ENCODE results near the gene MBNL2. TPM values are rescaled to one million over a fixed set of nuclear protein-coding genes. Genes with fewer than 3 reads are reported as not detected.

Gene MBNL2
- total and polyA plus RNA-seq, 4 donors, result 13.3 to 108 (median 39.3) TPM

DNA sequence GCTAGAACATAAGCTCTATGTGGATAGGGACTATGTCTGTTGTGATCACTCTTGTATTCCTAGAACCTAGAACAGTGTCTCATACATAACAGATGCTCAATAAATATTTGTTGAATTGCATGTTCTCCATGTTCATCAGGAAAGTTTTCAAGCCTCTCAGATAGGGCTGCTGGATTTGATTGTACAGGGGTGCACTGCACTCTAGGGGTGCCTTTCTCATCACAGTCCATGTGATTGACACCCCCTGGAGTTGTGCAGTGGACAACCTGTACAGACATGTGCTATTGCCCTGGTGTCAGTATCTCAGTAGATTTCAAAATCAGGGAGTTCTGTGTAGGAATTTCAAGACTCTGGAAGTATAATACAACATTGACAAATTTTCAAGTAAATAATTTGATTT is 58.9 kb downstream of the MBNL2 start:
- DNase-seq (no peak), ATAC-seq (ENCODE audit: insufficient read depth, low FRiP score) (no peak)
- H3K36me3 ChIP-seq (ENCODE audit: control insufficient read depth in 4 of 4, insufficient read depth in 4 of 4, low read length in 4 of 4), result peaks cover 2 to 21% (median 13%) of the 10 kb centered on the region in 4 donors
- peaks cover 9 to 60% (median 43%) of the 10 kb centered on the region in 5 donors for H3K4me1 ChIP-seq (ENCODE audit: control insufficient read depth in 5 of 5, insufficient read depth in 5 of 5, low read length in 5 of 5)
- no peak overlapping the region for H3K9ac ChIP-seq (ENCODE audit: insufficient read depth in 1 of 2, low read length in 2 of 2)
- no peak overlapping the region for H3K27ac ChIP-seq (ENCODE audit: low read depth in 1 of 2, low read length in 1 of 2)
- TF ChIP-seq, protein P1, sequence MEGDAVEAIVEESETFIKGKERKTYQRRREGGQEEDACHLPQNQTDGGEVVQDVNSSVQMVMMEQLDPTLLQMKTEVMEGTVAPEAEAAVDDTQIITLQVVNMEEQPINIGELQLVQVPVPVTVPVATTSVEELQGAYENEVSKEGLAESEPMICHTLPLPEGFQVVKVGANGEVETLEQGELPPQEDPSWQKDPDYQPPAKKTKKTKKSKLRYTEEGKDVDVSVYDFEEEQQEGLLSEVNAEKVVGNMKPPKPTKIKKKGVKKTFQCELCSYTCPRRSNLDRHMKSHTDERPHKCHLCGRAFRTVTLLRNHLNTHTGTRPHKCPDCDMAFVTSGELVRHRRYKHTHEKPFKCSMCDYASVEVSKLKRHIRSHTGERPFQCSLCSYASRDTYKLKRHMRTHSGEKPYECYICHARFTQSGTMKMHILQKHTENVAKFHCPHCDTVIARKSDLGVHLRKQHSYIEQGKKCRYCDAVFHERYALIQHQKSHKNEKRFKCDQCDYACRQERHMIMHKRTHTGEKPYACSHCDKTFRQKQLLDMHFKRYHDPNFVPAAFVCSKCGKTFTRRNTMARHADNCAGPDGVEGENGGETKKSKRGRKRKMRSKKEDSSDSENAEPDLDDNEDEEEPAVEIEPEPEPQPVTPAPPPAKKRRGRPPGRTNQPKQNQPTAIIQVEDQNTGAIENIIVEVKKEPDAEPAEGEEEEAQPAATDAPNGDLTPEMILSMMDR (IDR thresholded peaks at IDR 0.05; ENCODE audit: control extremely low read depth, extremely low read depth), result no peak
- H3K4me3 ChIP-seq, result no peak overlapping the region
- no peaks in the 10 kb centered on the region for H3K9me3 ChIP-seq (ENCODE audit: control insufficient read depth in 4 of 4, insufficient read depth in 3 of 4, low read length in 3 of 4)
- H3K27me3 ChIP-seq (ENCODE audit: control insufficient read depth in 3 of 3, insufficient read depth in 3 of 3, low read length in 2 of 3), result no peaks in the 10 kb centered on the region

DNA sequence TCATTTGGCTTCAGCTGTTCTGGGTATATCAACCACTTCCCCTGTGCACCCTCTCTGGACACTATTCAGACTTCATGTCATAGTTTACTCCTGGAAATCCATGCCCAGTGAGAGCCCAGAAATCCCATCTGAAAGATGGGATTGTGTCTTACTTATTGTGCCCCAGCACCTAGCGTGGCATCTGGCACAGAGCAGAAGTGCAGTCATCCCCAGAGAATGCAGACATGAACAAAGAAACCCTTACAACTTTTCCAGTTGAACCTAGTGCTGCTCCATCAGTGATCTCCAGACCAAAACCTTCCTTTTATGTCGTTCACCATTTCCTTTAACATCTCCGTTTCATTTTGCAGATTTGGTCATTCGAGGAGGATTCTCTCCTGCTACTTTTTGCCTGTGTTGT is 60.6 kb downstream of the MBNL2 start:
- TF ChIP-seq, protein P1 (IDR thresholded peaks at IDR 0.05; ENCODE audit: control extremely low read depth, extremely low read depth), result no peak
- H3K4me3 ChIP-seq, result no peak overlapping the region
- H3K9me3 ChIP-seq (ENCODE audit: control insufficient read depth in 4 of 4, insufficient read depth in 3 of 4, low read length in 3 of 4), result no peaks in the 10 kb centered on the region
- peaks cover 0 to 11% (median 3%) of the 10 kb centered on the region in 4 donors for H3K36me3 ChIP-seq (ENCODE audit: control insufficient read depth in 4 of 4, insufficient read depth in 4 of 4, low read length in 4 of 4)
- ATAC-seq (ENCODE audit: insufficient read depth, low FRiP score), result no peak
- WGBS, 2 donors, result 85 to 92% methylated on average over 4 of the region's 4 CpGs
- no peak overlapping the region for H3K9ac ChIP-seq (ENCODE audit: insufficient read depth in 1 of 2, low read length in 2 of 2)
- H3K27ac ChIP-seq (ENCODE audit: low read depth in 1 of 2, low read length in 1 of 2), result no peak overlapping the region
- H3K4me1 ChIP-seq (ENCODE audit: control insufficient read depth in 5 of 5, insufficient read depth in 5 of 5, low read length in 5 of 5), result peaks cover 6 to 49% (median 30%) of the 10 kb centered on the region in 5 donors
- no peaks in the 10 kb centered on the region for H3K27me3 ChIP-seq (ENCODE audit: control insufficient read depth in 3 of 3, insufficient read depth in 3 of 3, low read length in 2 of 3)
- no peak for DNase-seq

GRCh38 chr13:97283888-97284287 is 61.8 kb downstream of the MBNL2 start:
- no peak overlapping the region for H3K4me3 ChIP-seq
- H3K27me3 ChIP-seq (ENCODE audit: control insufficient read depth in 3 of 3, insufficient read depth in 3 of 3, low read length in 2 of 3), result no peaks in the 10 kb centered on the region
- ATAC-seq (ENCODE audit: insufficient read depth, low FRiP score) (no peak), DNase-seq (no peak)
- 89 to 92% methylated on average over 2 of the region's 2 CpGs for WGBS, 2 donors
- TF ChIP-seq, protein P1 (IDR thresholded peaks at IDR 0.05; ENCODE audit: control extremely low read depth, extremely low read depth), result no peak
- H3K4me1 ChIP-seq (ENCODE audit: control insufficient read depth in 5 of 5, insufficient read depth in 5 of 5, low read length in 5 of 5), result peaks cover under 1 to 51% (median 24%) of the 10 kb centered on the region in 5 donors
- no peak overlapping the region for H3K9ac ChIP-seq (ENCODE audit: insufficient read depth in 1 of 2, low read length in 2 of 2)
- peak overlapping the region in 1 of 2 donors; percentile 32 for H3K27ac ChIP-seq (ENCODE audit: low read depth in 1 of 2, low read length in 1 of 2)
- H3K9me3 ChIP-seq (ENCODE audit: control insufficient read depth in 4 of 4, insufficient read depth in 3 of 4, low read length in 3 of 4), result no peaks in the 10 kb centered on the region
- peaks cover 0 to 18% (median 3%) of the 10 kb centered on the region in 4 donors for H3K36me3 ChIP-seq (ENCODE audit: control insufficient read depth in 4 of 4, insufficient read depth in 4 of 4, low read length in 4 of 4)

- no peak overlapping the region for H3K4me3 ChIP-seq
- DNase-seq (no peak), ATAC-seq (ENCODE audit: insufficient read depth, low FRiP score) (no peak)
- no peak overlapping the region for H3K27ac ChIP-seq (ENCODE audit: low read depth in 1 of 2, low read length in 1 of 2)
- peaks cover 0 to 18% (median 3%) of the 10 kb centered on the region in 4 donors for H3K36me3 ChIP-seq (ENCODE audit: control insufficient read depth in 4 of 4, insufficient read depth in 4 of 4, low read length in 4 of 4)
- no peaks in the 10 kb centered on the region for H3K9me3 ChIP-seq (ENCODE audit: control insufficient read depth in 4 of 4, insufficient read depth in 3 of 4, low read length in 3 of 4)
- TF ChIP-seq, protein P1 (IDR thresholded peaks at IDR 0.05; ENCODE audit: control extremely low read depth, extremely low read depth), result no peak
- H3K9ac ChIP-seq (ENCODE audit: insufficient read depth in 1 of 2, low read length in 2 of 2), result no peak overlapping the region
- H3K27me3 ChIP-seq (ENCODE audit: control insufficient read depth in 3 of 3, insufficient read depth in 3 of 3, low read length in 2 of 3), result no peaks in the 10 kb centered on the region
- H3K4me1 ChIP-seq (ENCODE audit: control insufficient read depth in 5 of 5, insufficient read depth in 5 of 5, low read length in 5 of 5), result peaks cover 0 to 49% (median 21%) of the 10 kb centered on the region in 5 donors
- WGBS, 2 donors, result 59 to 71% methylated on average over 3 of the region's 3 CpGs
These were observed 62.4 kb downstream of the MBNL2 start for GRCh38 chr13:97284558-97284957.
